ENCODE data around the gene TNP2.

The TNP2 gene

GRCh38 chr16:11268921-11269375, at the start of gene TNP2:
TNP2 (minus strand) TSS chr16:11269325; CDS start chr16:11269262, 63 bp downstream.
- FAIRE-seq = no peak
- no peak for TF ChIP-seq POLR2A (IDR thresholded peaks at IDR 0.05; ENCODE audit: low read depth, low read length)
- DNase-seq (ENCODE audit: insufficient read length, low spot score) = no peak

GRCh38 chr16:11318817-11319216, 49.7 kb upstream of the TNP2 start:
- FAIRE-seq (no peak), DNase-seq (ENCODE audit: insufficient read length, low spot score) (no peak)
- TF ChIP-seq POLR2A (IDR thresholded peaks at IDR 0.05; ENCODE audit: low read depth, low read length) = no peak

GRCh38 chr16:11316331-11317015, 47.3 kb upstream of the TNP2 start:
- TF ChIP-seq POLR2A (IDR thresholded peaks at IDR 0.05; ENCODE audit: low read depth, low read length) = no peak
- no peak for FAIRE-seq
- DNase-seq (ENCODE audit: insufficient read length, low spot score) = no peak

DNA sequence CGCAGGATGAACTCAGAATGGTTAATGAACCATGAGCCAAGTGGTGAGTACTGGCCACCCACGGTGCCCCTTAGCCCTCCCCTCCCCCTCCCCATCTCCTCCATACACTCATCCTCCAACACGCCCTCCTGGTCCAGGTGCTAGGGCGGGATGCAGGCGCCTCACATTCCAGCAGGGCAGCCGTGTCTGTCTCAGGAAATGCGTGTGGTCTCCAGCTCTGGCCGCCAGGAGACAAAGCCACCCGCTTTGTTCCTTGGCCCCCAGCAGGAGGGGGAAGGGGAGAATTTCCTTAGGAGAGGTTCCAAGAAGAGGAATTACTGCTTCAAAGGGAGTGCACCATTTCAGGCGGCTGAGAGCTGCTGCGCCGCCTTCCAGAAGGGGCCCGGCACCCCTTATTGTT, 46.4 kb upstream of the TNP2 start:
- DNase-seq (ENCODE audit: insufficient read length, low spot score) = peak; percentile 47
- TF ChIP-seq POLR2A (IDR thresholded peaks at IDR 0.05; ENCODE audit: low read depth, low read length) = no peak
- no peak for FAIRE-seq

GRCh38 chr16:11314309-11314894, 45.3 kb upstream of the TNP2 start:
- DNase-seq (ENCODE audit: insufficient read length, low spot score) = no peak
- no peak for TF ChIP-seq POLR2A (IDR thresholded peaks at IDR 0.05; ENCODE audit: low read depth, low read length)
- FAIRE-seq = no peak

- no peak for TF ChIP-seq POLR2A (IDR thresholded peaks at IDR 0.05; ENCODE audit: low read depth, low read length)
Observed at GRCh38 chr16:11313493-11314308, 44.6 kb upstream of the TNP2 start.

DNA sequence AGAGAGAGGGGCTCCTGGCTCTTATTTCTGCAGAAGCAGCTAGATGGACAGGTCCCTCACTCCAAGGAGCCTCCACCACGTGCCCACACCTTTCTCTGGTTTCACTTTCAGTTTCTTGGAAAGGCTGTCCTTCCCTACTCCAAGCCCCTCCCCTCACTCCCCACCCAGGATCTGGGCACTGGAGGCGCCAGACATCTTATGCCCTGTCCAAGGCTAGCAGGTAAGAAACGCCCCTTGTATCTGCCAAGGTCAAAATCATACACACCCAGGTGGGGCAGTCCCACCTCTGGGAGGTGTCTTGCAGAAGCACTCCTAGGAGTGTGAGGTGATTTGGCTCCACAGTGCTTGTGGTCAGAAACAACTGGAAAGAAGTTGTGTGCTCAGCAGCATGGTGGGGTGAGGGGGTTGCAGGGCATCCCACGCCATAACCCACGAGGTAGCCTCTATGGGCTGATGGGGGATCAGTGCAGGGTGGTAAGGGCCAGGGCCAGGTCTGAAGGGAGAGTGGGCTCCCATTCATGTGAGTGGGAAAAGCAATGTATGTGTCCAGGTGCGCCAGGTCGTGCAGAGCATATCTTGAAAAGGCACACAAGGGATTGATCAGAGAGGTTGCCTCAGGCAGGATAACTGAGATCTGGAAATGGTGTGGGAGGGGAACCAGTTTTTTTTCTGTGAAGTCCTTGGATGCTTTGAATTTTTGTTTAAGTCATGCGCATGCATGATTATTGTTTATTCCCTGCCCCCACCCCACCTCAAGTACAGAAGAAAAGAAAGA, 43.8 kb upstream of the TNP2 start:
- FAIRE-seq (no peak), DNase-seq (ENCODE audit: insufficient read length, low spot score) (no peak)
- TF ChIP-seq POLR2A (IDR thresholded peaks at IDR 0.05; ENCODE audit: low read depth, low read length) = no peak

More at GRCh38 chr16:11313493-11314308, 44.6 kb upstream of the TNP2 start:
- no peak for DNase-seq (ENCODE audit: insufficient read length, low spot score)
- no peak for FAIRE-seq

- FAIRE-seq (no peak), DNase-seq (ENCODE audit: insufficient read length, low spot score) (no peak)
- TF ChIP-seq POLR2A (IDR thresholded peaks at IDR 0.05; ENCODE audit: low read depth, low read length) = no peak
Observed at GRCh38 chr16:11310997-11311561, 42.0 kb upstream of the TNP2 start.

DNA sequence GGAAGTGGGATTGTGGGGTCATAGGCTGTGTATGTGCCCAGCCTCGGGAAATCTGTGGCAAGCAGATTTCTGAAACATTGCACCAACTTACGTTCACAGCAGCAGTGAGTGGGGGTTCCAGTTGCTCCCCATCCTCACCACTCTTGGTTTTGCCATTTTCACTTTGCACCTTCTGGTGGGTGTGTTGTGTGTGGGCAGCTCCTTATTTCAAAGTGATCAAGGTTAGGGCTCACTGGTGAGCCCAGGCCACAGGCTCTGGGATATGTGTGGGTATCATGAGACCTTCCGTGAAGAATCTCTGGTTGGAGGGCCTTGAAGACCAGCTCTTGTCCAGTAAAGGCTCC, 41.5 kb upstream of the TNP2 start:
- FAIRE-seq (no peak), DNase-seq (ENCODE audit: insufficient read length, low spot score) (no peak)
- TF ChIP-seq POLR2A (IDR thresholded peaks at IDR 0.05; ENCODE audit: low read depth, low read length) = no peak

DNA sequence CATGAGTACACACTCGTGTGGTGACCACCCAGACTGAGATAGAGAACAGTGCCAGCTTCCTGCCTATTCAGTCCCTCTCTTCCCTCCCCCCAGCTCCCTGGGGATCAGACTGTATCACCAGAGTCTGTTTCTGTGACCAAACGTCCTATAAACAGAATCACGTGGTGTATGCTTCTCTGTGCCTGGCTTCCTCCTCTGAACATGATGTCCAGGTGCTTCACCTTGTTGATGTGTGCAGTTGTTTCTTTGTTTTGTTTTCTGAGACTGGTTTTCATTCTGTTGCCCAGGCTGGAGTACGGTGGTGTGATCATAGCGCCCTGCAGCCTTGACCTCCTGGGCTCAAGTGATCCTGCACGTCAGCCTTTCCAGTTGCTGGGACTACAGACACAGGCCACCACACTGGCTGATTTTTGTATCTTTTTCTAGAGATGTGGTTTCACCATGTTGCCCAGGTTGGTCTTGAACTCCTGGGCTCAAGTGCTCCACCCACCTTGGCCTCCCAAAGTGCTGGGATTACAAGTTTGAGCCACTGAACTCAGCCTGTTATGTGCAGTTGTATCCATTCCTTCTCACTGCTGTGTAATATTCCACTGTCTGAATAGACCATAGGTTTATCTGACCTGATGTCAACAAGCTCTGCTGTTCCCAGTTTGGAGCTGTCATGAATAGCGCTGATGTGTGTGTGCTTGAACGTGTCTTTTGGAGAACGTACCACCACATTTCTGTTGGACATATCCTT, 40.9 kb upstream of the TNP2 start:
- DNase-seq (ENCODE audit: insufficient read length, low spot score) = no peak
- no peak for TF ChIP-seq POLR2A (IDR thresholded peaks at IDR 0.05; ENCODE audit: low read depth, low read length)
- FAIRE-seq = no peak

DNA sequence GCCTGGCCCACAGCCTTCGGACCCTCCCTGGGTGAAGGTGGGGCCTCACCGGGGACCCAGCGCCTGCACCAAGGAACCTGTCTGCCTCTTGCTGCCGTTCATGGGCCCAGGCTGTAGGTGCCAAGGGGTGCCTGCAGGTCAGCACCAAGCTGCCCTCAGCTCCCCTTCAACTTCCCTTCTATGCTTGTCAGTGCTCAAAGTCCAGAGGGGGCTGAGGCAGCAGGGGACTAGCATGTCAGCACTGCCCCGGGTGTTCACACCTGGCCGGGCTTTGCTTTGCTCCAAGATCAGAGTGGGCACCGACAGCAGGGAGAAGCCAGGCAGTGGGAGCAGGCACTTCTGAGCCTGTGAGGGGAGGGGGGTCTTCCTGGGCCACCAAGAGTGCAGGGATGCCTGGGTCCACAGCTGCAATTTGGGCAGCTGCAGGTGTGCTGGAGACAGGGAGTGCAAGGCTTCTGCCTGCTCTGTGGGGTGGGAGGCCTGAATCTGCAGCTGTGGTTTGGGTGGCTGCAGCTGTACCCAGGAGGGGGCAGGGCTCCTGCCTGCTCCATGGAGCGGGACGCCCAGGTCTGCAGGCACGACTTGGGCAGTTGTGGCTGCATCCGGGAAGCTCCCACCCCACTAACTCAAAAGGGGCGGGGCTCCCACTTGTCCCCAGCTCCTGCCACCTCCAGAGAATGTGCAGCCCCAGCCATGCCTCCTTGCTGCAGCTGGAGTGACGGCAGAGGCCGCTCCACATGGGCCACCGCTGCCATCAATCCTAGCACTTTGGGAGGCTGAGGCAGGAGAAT, 39.6 kb upstream of the TNP2 start:
- FAIRE-seq (no peak), DNase-seq (ENCODE audit: insufficient read length, low spot score) (no peak)
- no peak for TF ChIP-seq POLR2A (IDR thresholded peaks at IDR 0.05; ENCODE audit: low read depth, low read length)
